Measurements from ENCODE around the gene TRIM6. TPM values are rescaled to one million over a fixed set of nuclear protein-coding genes. Genes with fewer than 3 reads are reported as not detected.

TRIM6 gene
- total RNA-seq: 2.0 and 2.6 TPM in 2 replicates

GRCh38 chr11:5596607-5597201, at the start of gene TRIM6:
Gene TRIM6 (plus strand): TSS chr11:5596637. CDS start chr11:5596898, 261 bp downstream.

GRCh38 chr11:5548440-5548839, 48.0 kb upstream of the TRIM6 start, which contains the start of gene OR52H1:
Gene OR52H1 (minus strand): TSS chr11:5548540. CDS start chr11:5545505, 3,035 bp downstream.

GRCh38 chr11:5580577-5580976, 15.9 kb upstream of the TRIM6 start, which contains the start of gene OR52B6:
Gene OR52B6 (plus strand): TSS chr11:5580877. CDS start chr11:5580877, 0 bp downstream.

GRCh38 chr11:5624489-5625279, 28.2 kb downstream of the TRIM6 start, which contains the start of gene TRIM34:
Gene TRIM34 (plus strand): TSS chr11:5625001. CDS start chr11:5632332, 7,331 bp downstream.

Other genes starting within 250 kb of the TRIM6 start
- not detected in 2 replicates for gene OR51B6, start 245.1 kb upstream of the TRIM6 start, total RNA-seq
- not detected in 2 replicates for gene OR51M1, start 212.8 kb upstream of the TRIM6 start, total RNA-seq
- not detected in 2 replicates for gene OR51Q1, start 174.5 kb upstream of the TRIM6 start, total RNA-seq
- not detected in 2 replicates for gene OR51I1, start 155.1 kb upstream of the TRIM6 start, total RNA-seq
- not detected in 2 replicates for gene OR51I2, start 147.3 kb upstream of the TRIM6 start, total RNA-seq
- gene OR52D1, start 108.0 kb upstream of the TRIM6 start, total RNA-seq: not detected in 2 replicates
- gene UBQLN3, start 86.7 kb upstream of the TRIM6 start, total RNA-seq: not detected in 2 replicates
- gene UBQLNL, start 79.9 kb upstream of the TRIM6 start, total RNA-seq: not detected in 2 replicates
- not detected in 2 replicates for gene OR52H1, start 48.1 kb upstream of the TRIM6 start, total RNA-seq
- not detected in 2 replicates for gene OR52B6, start 15.8 kb upstream of the TRIM6 start, total RNA-seq
- gene TRIM34, start 28.4 kb downstream of the TRIM6 start, total RNA-seq: 4.7 and 5.9 TPM in 2 replicates
- 26.1 and 31.9 TPM in 2 replicates for gene TRIM5, start 88.4 kb downstream of the TRIM6 start, total RNA-seq
- gene TRIM22, start 93.2 kb downstream of the TRIM6 start, total RNA-seq: 49.7 and 86.0 TPM in 2 replicates
- not detected in 2 replicates for gene OR56B1, start 139.8 kb downstream of the TRIM6 start, total RNA-seq
- gene OR52N4, start 157.6 kb downstream of the TRIM6 start, total RNA-seq: not detected in 2 replicates
- not detected in 2 replicates for gene OR52N5, start 186.7 kb downstream of the TRIM6 start, total RNA-seq
- not detected in 2 replicates for gene OR52N1, start 194.6 kb downstream of the TRIM6 start, total RNA-seq
- gene OR52N2, start 212.3 kb downstream of the TRIM6 start, total RNA-seq: not detected in 2 replicates
- gene OR52E6, start 245.3 kb downstream of the TRIM6 start, total RNA-seq: not detected in 2 replicates